Tibial nerve (tissue), 4 donors: ENCODE data around the gene GABBR2. TPM values are rescaled to one million over a fixed set of nuclear protein-coding genes. Genes with fewer than 3 reads are reported as not detected.
"Not testable (repeated sequence)": the region's sequence is repeated elsewhere in the genome, so short reads cannot be mapped to it uniquely, and the experiment has no call there.

Source experiments
- DNase-seq, 2 donors: peaks; one replicate each; pipeline ENCODE4 v3.0.0-alpha.2; 2019; ENCODE audit warnings: low spot score in 2 of 2
- H3K27ac ChIP-seq, 4 donors: fragments of 200-600 bp; sonication (generic) in 3 of 4; one replicate each; pipeline ENCODE4 v1.5.1; 2017 to 2019; ENCODE audit warnings: mild to moderate bottlenecking in 1 of 4
- H3K27me3 ChIP-seq, 2 donors: fragments of 200-600 bp; sonication (generic) in 1 of 2; one replicate each; pipeline versions ENCODE4 v1.5.1 to v1.6.0; 2017 to 2019
- H3K36me3 ChIP-seq, 3 donors: fragments of 200-600 bp; sonication (generic); one replicate each; pipeline ENCODE4 v1.5.1; 2018 to 2019
- H3K4me1 ChIP-seq, 4 donors: fragments of 200-600 bp; sonication (generic) in 3 of 4; one replicate each; pipeline ENCODE4 v1.5.1; 2017 to 2019
- H3K4me3 ChIP-seq, 4 donors: fragments of 200-600 bp; sonication (generic) in 3 of 4; one replicate each; pipeline ENCODE4 v1.5.1; 2017 to 2019; ENCODE audit warnings: mild to moderate bottlenecking in 1 of 4, moderate library complexity in 1 of 4
- H3K9me3 ChIP-seq, 4 donors: fragments of 200-600 bp; sonication (generic) in 3 of 4; one replicate each; pipeline ENCODE4 v1.5.1; 2017 to 2019
- CTCF ChIP-seq, 5 experiments: fragments of 200-600 bp in 3 of 5; fragments of 450-650 bp in 2 of 5; sonication (generic) in 3 of 5; IDR thresholded peaks; one replicate each; pipeline ENCODE4 v1.5.1; 2016 to 2019; ENCODE audit warnings: antibody characterized with exemption in 5 of 5, mild to moderate bottlenecking in 3 of 5, moderate library complexity in 2 of 5
- EP300 ChIP-seq, 2 donors: sonication (generic); formaldehyde crosslinking; IDR thresholded peaks; one replicate each; pipeline ENCODE4 v1.6.1; 2017; ENCODE audit warnings: antibody characterized with exemption in 2 of 2, mild to moderate bottlenecking in 1 of 2
- POLR2A ChIP-seq, 2 donors: fragments of 450-650 bp; IDR thresholded peaks; one replicate each; pipeline ENCODE4 v1.6.1; 2017; ENCODE audit warnings: antibody characterized with exemption in 2 of 2, mild to moderate bottlenecking in 2 of 2, moderate library complexity in 2 of 2
- WGBS, 2 donors: methylation state at CpG; one replicate each; pipeline ENCODE4 v1.1.5; 2018; 5-methylcytosine and 5-hydroxymethylcytosine counted together
- total RNA-seq, 4 donors: library from RNA; depleted of rRNA; stranded (reverse); fragments of >200 nt; gene quantifications; one replicate each; pipeline ENCODE4 v1.1.0, GENCODE V29; 2016

Gene GABBR2
- total RNA-seq, 4 donors from 2014 or later, result 0.20 to 0.22 TPM; not detected in 2

GRCh38 chr9:98271479-98271878 lies 437.3 kb downstream of the GABBR2 start:
- no peaks in the 10 kb centered on the region for H3K9me3 ChIP-seq
- TF ChIP-seq EP300 (IDR thresholded peaks at IDR 0.05), result no peak
- TF ChIP-seq POLR2A (IDR thresholded peaks at IDR 0.05), result no peak
- TF ChIP-seq CTCF (IDR thresholded peaks at IDR 0.05), result no peak
- no peak overlapping the region for H3K27ac ChIP-seq
- no peaks in the 10 kb centered on the region for H3K4me1 ChIP-seq
- H3K36me3 ChIP-seq, result no peaks in the 10 kb centered on the region
- no peak overlapping the region for H3K4me3 ChIP-seq
- H3K27me3 ChIP-seq, result no peaks in the 10 kb centered on the region
- no peak for DNase-seq
- 19 to 35% methylated on average over 3 of the region's 3 CpGs for WGBS, 2 donors

GRCh38 chr9:98270284-98270683 lies 438.5 kb downstream of the GABBR2 start:
- not testable (repeated sequence) for H3K27me3 ChIP-seq, H3K4me1 ChIP-seq, H3K36me3 ChIP-seq, H3K4me3 ChIP-seq, H3K27ac ChIP-seq, DNase-seq, H3K9me3 ChIP-seq
- WGBS, 2 donors, result 65 to 75% methylated on average over 11 of the region's 11 CpGs

DNA sequence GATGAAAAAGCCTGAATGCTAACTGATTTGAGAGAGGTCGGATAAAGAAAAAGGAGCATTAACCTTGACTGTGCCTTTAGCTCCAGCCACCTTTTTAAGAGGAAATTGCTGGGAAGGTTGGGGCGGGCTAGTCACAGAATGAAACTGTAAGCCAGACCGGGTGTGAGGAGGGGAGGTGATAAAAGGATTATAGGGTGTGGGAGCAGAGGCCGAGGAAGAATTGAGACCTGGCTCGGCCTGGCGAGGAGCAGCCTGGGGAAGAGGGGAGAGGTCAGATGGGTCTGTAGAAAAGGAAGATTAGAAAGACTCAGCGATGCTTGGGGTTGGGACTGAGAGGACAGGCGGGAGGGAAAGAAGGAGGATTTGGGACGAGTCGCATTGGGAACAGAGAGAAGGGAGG lies 439.1 kb downstream of the GABBR2 start:
- H3K9me3 ChIP-seq, H3K27me3 ChIP-seq, H3K4me1 ChIP-seq, H3K4me3 ChIP-seq, H3K27ac ChIP-seq, H3K36me3 ChIP-seq, DNase-seq: not testable (repeated sequence)
- 53 to 61% methylated on average over 10 of the region's 10 CpGs for WGBS, 2 donors

DNA sequence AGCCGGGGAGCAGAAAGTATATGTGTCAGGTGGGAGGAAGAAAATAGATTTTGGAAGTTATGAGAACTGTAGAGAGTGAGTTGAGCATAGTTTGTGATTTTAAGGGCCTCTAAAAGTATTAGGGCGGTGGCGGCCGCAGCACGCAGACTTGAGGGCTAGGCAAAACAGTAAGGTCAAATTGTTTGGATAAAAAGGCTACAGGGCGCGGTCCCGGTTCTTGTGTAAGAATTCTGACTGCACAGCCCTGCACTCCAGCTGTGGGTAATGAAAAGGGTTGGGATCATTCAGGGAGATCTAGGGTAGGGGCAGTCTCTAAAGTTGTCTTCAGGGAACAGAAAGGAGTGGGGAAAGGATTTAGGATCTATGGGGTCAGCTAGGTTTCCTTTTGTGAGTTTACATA lies 441.2 kb downstream of the GABBR2 start:
- not testable (repeated sequence) for H3K27me3 ChIP-seq, H3K9me3 ChIP-seq, H3K36me3 ChIP-seq, H3K4me1 ChIP-seq, H3K4me3 ChIP-seq, DNase-seq
- peak overlapping the region in 1 of 4 donors; percentile 52 for H3K27ac ChIP-seq
- 62 to 73% methylated on average over 8 of the region's 8 CpGs for WGBS, 2 donors

DNA sequence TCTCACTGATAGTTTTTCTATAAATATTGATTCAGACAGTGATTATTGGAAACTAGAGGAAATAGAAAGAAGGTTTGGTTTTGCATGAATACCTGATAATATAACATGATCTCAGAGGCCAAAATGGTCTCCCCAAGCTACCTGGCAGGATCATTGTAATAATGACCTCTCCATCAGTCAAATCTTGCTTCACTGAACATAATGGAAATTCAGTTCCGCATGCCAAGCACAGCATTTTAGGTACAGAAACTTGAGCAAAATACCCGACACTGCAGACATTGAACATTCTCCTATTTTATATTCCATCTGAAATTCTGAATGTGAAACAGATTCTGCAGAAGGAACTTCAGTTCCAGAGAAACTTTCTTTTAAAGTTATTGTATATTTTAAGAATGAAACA lies 444.2 kb downstream of the GABBR2 start:
- Histone ChIP-seq H3K4me3 (no peak overlapping the region), H3K9me3 (no peaks in the 10 kb centered on the region), H3K36me3 (no peaks in the 10 kb centered on the region), H3K4me1 (peaks cover 0 to 5% (median 0%) of the 10 kb centered on the region in 4 donors), H3K27me3 (no peaks in the 10 kb centered on the region), H3K27ac (no peak overlapping the region)
- TF ChIP-seq EP300 (IDR thresholded peaks at IDR 0.05) (no peak), CTCF (IDR thresholded peaks at IDR 0.05) (no peak), POLR2A (IDR thresholded peaks at IDR 0.05) (no peak)
- WGBS, 2 donors, result 70 to 73% methylated on average over 2 of the region's 2 CpGs
- DNase-seq, result no peak

DNA sequence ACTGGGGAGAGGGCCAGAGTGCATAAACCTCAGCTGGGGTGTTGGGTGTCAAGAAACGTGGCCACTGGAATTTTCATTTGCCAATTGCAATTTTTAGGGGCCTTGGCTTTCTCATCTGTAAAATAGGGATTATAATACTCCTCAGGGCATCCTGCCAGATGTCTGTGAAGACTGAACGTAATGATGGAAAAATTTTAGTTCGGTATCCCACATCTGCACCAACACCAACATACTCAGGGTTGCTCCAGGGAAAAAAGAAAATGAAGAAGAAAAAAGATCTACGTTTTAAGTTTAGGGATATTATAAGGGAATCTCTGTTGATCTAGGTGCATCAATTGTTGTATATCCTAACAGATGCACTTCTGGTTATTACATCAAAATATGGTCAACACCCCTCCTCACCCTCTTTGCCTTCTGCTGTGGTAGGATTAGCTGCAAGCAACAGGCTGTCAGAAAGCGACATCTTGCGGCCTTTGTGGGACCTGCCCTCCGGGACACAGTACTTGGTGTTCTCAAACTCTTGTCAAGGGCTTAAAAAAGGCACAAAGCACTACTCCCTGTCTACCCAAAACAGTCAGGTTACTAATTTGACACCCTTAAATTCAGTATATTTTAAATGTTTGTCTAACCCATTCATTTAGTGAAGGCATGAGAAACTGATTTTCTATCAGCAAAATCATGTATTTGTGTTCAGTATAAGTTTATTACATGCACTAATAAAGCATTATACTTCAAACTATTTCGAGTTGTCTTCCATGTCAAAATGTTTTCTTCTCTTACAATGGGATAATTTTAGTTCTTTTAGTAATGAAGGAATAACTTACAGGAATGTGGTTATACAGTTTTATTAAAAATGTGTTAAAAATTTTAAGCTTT lies 445.0 kb downstream of the GABBR2 start:
- WGBS, 2 donors, result 24 to 28% methylated on average over 8 of the region's 8 CpGs
- H3K27ac ChIP-seq, result no peak overlapping the region
- H3K9me3 ChIP-seq, result no peaks in the 10 kb centered on the region
- H3K4me1 ChIP-seq, result peaks cover 0 to 5% (median 0%) of the 10 kb centered on the region in 4 donors
- no peak for TF ChIP-seq POLR2A (IDR thresholded peaks at IDR 0.05)
- peak; percentile 79 to 89 (median 83) for TF ChIP-seq CTCF (IDR thresholded peaks at IDR 0.05)
- peak; percentile 63 to 84 for DNase-seq
- no peak overlapping the region for H3K4me3 ChIP-seq
- H3K27me3 ChIP-seq, result no peaks in the 10 kb centered on the region
- H3K36me3 ChIP-seq, result no peaks in the 10 kb centered on the region
